ENCODE results near the gene MAN2A2.

GRCh38 chr15:90942354-90943120 lies 39.4 kb downstream of the MAN2A2 start:
- TF ChIP-seq, protein P1, sequence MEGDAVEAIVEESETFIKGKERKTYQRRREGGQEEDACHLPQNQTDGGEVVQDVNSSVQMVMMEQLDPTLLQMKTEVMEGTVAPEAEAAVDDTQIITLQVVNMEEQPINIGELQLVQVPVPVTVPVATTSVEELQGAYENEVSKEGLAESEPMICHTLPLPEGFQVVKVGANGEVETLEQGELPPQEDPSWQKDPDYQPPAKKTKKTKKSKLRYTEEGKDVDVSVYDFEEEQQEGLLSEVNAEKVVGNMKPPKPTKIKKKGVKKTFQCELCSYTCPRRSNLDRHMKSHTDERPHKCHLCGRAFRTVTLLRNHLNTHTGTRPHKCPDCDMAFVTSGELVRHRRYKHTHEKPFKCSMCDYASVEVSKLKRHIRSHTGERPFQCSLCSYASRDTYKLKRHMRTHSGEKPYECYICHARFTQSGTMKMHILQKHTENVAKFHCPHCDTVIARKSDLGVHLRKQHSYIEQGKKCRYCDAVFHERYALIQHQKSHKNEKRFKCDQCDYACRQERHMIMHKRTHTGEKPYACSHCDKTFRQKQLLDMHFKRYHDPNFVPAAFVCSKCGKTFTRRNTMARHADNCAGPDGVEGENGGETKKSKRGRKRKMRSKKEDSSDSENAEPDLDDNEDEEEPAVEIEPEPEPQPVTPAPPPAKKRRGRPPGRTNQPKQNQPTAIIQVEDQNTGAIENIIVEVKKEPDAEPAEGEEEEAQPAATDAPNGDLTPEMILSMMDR (IDR thresholded peaks at IDR 0.05; ENCODE audit: low read length) = no peak
- TF ChIP-seq EZH2 (IDR thresholded peaks at IDR 0.05; ENCODE audit: borderline replicate concordance, low read length) = no peak

Data from OCI-LY1 (cell line).